HG02610 (cell line): ENCODE measurements around the gene EYA3.

ENCODE experiments used
- ATAC-seq: cut with Tn5 transposase; IDR thresholded peaks from one replicate; pipeline ENCODE4 v1.9.1; 2021; ENCODE audit warnings: mild to moderate bottlenecking, moderate library complexity; ENCODE audit not compliant: unreplicated experiment

Gene EYA3

DNA sequence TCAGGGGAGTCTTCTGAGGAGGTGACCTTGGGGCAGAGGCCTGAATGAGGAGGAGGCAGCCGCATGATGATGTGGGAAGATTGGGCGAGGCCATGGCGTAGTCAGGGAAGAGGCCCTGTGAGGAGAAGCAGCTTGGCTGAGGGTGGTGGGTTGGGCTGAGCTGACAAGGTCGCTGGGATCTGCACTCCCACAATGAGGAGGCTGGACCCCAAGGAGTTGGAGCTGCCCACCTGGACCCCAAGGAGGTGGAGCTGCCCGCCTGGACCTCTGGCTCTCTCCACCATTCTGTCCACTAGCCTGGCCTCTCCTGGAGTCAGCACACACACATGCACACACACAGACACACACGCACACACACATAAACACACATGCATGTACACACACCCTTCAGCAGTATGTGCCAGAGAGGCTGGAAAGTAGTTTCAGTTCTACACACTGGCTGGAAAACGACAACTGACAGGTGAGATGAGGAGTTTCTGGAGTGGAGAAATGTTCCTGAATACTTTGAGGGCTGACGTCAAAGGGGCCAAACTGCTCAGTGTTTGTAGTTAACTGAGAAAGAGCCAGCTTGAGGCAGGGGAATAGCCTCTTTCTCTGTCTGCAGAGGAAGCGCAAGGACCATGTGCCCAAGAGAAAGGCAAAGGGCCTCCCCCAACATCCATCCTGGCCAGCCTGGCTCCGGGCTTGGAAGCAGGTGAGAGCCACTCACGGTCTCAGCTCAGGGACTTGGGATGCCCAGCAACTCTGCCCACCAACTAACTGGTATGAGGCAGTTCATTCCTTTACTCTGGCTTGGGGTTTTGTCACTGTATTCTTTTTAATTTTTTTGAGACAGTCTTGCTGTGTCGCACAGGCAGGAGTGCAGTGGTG is 146.5 kb downstream of the EYA3 start:
- no peak for ATAC-seq

DNA sequence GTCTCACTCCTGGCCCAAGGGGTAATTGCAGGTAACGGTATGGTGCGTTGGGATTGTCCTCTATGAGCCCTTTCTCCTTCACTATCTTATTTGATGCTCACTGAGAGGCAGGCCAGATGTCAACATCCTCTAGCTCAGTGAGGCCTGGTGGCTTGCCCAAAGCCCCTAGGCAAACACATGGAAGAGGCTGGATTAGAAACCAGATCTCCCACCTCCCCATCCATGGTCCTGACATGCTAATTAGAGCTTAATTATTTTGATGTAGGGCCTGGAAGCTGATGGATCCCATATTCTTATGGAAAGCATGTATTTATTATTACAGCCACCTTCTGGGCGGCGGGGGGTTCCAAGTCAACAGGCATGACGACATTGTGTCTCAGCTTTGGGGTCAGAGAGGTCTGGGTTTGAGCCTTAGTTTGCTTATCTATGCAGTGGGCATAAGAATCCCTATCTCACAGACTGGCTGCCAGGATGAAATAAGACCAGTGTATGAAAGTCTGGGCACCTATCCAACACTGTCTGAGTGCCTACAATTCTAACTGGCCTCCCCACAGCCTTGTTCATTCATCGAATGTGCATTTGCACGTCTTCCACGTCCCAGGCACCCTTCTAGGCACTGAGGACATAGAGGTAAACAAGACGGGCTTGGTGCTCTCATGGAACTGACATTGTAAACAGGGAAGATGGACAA is 147.4 kb downstream of the EYA3 start:
- no peak for ATAC-seq

DNA sequence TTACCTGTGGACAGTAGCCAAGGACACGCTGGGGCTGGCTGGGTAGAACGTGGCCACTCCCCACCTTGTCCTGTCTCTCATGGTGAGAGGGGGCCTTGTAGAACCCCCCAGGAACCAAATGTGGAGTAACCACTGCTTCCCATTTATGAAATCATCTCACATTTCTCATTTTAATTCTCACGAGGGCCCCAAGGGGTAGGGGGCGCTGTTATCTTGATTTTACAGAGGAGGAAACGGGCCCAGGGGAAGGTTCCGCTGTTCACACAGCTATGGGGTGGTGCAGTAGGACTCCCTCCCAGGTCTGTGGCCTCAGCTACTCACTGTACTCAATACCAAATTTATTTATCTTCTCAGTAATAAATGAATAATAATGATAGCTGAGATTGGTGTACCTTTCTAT is 148.1 kb downstream of the EYA3 start:
- no peak for ATAC-seq

DNA sequence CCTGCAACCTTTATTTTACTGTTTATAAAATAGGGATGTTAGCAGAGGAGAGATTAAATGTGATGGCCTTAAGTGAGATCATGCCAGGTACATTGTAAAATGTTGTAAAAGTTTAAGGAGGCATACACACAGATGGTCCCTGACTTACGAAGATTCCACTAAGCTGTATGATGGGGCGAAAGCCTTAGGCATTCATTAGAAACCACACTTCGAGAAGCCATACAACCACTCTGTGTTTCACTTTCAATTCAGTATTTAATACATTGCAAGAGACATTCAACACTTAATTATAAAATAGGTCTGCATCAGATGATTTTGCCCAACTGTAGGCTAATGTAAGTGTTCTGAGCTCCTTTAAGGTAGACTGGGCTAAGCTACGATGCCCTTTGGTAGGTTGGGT is 149.9 kb downstream of the EYA3 start:
- no peak for ATAC-seq

DNA sequence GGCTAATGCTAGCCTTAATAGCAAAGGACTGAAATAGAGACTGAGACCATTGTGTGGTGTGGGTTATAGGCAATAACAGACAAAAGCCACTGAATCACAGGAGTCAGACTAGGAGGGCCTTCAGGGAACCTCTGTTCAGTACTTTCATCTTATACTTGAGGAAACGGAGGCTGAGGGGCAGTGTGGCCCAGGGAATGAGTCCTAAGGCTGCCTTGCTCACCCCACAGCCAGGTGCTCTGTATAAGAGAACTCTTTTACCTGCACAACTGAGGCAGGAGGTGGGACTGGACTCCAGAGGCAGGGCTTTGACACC is 150.9 kb downstream of the EYA3 start:
- no peak for ATAC-seq

DNA sequence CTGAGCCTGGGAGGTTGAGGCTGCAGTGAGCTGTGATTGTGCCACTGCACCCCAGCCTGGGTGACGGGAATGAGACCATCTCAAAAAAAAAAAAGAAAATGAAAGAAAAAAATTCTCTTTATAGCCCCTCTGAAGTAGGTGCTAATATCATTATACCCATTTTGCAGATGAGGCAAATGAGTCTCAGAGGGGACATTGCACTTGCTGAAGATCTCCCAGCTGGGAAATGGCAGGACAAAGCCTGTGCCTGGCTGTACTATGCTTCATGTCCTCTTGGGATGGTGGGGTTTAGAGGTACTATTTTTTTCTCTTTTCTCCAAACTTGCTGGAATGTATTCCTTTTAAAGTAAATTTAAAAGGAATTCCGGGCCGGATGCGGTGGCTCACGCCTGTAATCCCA is 152.0 kb downstream of the EYA3 start:
- no peak for ATAC-seq

DNA sequence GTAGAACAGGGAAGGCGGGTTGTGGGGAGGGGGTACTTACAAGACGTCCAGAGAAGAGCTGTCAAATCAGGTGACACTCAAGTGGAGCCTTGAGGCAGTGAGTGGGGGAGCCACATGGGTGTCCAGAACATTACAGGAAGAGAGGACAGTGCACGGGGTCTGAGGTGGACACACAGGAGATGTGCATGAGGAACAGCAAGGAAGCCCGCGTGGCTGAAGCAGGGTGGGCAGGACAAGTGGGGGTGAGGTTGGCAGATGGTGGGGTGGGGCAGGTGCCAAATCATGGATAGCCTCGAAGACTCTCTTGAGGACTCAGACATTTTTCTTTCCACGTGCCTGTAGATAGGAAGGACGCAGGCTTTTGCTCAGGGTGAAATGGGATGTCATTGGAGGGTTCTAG is 152.7 kb downstream of the EYA3 start:
- ATAC-seq: no peak

DNA sequence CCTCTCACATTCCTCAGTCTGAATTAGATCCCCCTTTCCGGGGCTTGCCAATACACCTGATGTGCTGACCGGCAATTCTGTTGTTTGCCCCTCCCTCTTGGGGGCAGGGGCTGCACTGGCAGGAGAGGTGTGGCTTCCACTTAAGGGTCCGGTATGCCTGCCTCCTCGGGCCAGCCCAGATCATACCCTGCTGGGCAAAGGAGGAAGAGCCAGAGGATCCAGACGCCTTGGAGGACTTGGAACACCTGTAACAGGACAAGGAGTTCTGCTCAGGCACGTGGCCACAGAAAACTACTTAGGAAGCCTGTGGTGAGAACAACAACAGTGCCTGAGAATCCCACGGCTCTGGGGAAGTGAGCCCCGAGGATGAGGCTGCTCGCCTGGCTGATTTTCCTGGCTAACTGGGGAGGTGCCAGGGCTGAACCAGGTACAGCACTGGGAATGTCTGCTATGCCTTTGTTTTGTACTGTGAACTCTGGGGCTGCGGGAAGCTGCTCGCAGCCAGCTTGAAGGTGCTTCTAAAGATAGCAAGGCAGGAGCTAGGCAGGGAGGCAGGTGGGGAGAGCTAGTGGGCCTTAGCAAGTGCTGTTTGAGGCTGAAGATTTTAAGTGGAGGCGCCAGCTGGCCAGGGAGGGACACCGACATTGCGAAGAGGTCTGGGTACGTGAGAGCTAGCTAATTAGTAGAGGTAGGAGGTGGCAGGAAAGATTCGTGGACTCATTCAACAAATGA is 153.4 kb downstream of the EYA3 start, which contains the start of gene SMPDL3B:
SMPDL3B (plus strand) TSS at position 183 of the 732 bp plus-strand sequence; CDS start at position 367, 184 bp downstream.
- ATAC-seq: no peak

DNA sequence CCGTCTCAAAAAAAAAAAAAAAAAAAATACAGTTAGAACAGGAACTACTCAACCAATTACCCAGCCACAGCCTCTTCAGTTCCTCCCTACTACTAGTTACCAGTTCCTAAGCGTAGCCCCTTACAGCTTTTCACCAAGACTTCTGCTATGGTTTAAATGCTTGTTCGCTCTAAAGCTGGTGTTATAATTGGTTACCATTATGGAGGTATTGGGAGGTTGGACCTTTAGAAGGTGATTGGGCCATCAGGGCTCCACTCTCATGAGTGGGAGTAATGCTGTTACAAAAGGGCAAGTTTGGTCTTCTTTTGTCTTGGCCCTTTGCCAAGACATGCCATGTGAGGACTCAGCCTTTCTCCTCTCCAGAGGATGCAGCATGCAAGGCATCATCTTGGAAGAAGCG is 156.7 kb downstream of the EYA3 start:
- no peak for ATAC-seq

DNA sequence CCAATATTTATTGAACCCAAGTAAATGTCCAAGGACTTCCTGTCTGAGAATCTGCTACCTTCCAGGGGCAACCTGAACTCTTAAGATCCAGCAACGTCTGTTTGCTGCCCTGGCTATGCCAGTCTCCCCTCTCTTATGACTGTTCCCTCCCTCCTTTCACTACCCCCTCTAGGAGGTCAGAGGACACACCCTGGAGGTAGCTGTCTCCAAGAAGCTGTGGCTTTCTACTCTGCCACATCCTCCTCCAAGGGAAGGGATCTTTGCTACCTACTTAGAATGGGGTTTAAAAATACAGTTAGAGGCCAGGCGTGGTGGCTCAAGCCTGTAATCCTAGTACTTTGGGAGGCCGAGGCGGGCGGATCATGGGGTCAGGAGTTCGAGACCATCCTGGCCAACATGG is 157.2 kb downstream of the EYA3 start:
- no peak for ATAC-seq

DNA sequence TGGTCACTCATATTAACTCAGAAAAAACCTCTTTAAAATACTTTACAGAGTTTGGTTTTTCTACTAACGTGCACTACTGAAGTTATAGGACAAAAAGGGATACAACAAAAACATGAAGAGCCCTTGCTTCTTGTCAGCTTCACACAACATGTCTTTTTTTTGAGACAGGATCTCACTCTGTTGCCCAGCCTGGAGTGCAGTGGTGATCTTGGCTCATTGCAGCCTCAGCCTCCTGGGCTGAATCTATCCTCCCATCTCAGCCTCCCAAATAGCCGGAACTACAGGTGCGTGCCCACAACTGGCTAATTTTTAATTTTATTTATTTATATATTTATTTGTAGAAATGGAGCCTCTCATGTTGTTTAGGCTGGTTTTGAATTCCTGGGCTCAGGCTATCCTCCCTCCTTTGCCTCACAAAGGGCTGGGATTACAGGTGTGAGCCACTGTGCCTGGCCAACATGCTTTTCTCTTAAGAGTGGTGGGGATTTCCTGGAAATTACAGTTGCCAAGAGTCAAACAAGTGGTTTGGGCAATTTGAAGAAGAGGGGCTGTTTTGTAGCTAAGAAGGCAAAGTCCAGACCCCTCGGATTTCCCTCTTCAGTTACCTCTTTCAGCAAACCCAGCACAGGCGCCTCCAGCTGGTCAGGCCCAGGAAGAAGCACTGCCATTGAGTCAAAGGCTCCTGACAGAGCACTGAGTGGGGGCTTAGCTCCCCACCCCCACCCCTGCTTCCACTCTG is 160.0 kb downstream of the EYA3 start:
- ATAC-seq: no peak

DNA sequence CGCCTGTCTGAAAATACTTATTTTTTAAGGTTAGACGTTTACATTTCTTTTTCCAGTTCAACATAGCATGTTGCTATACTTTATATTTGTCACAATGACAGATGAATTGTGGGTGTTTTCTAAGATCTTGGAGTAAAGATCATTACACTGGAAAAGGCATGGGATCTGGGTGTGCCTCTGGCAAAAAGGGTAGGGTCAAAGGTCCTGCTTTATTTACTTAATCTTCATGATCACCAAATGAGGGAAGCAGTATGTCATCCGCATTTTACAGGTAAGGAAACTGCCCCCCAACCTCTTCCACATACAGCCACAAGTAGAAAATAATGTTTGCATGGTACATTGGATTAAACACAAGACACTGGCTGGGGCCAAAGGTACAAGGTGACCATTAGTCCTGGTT is 166.1 kb downstream of the EYA3 start:
- ATAC-seq: no peak
